BLaER1 treated with 17β-estradiol and CSF1 and Interleukin-3, amounts not matched to agents 10 nM and 100 nM (cell line): Measurements from ENCODE around the gene FNTB.
A peak's percentile ranks its signal among the peaks of the same experiment; 100 is the strongest.
"Not testable (repeated sequence)": the region's sequence is repeated elsewhere in the genome, so short reads cannot be mapped to it uniquely, and the experiment has no call there.

Source experiments
- H3K27ac ChIP-seq, 11 experiments: shearing (Covaris generic); formaldehyde crosslinking; 2 replicates each; pipeline ENCODE4 v1.8.1; 2022
- H3K27me3 ChIP-seq, 11 experiments: shearing (Covaris generic); formaldehyde crosslinking; 2 replicates each; pipeline ENCODE4 v1.8.1; 2022
- H3K36me3 ChIP-seq, 11 experiments: shearing (Covaris generic); formaldehyde crosslinking; 2 replicates each; pipeline ENCODE4 v1.8.1; 2022
- H3K4me1 ChIP-seq, 10 experiments: shearing (Covaris generic); formaldehyde crosslinking; 2 replicates each; pipeline ENCODE4 v1.8.1; 2022
- H3K4me2 ChIP-seq, 11 experiments: shearing (Covaris generic); formaldehyde crosslinking; 2 replicates each; pipeline ENCODE4 v1.8.1; 2022
- H3K4me3 ChIP-seq, 10 experiments: shearing (Covaris generic); formaldehyde crosslinking; 2 replicates each; pipeline ENCODE4 v1.8.1; 2022
- H3K9ac ChIP-seq, 11 experiments: shearing (Covaris generic); formaldehyde crosslinking; 2 replicates each; pipeline ENCODE4 v1.8.1; 2022
- H3K9me3 ChIP-seq, 11 experiments: shearing (Covaris generic); formaldehyde crosslinking; replicated peaks in 1 of 11; 2 replicates each; pipeline ENCODE4 v1.8.1; 2022
- H4K20me1 ChIP-seq, 11 experiments: shearing (Covaris generic); formaldehyde crosslinking; 2 replicates each; pipeline ENCODE4 v1.8.1; 2022
- Cebpa-rat ChIP-seq, 11 experiments: shearing (Covaris generic); IDR thresholded peaks; 2 replicates each; pipeline ENCODE4 v1.8.1; 2022

The FNTB gene

DNA sequence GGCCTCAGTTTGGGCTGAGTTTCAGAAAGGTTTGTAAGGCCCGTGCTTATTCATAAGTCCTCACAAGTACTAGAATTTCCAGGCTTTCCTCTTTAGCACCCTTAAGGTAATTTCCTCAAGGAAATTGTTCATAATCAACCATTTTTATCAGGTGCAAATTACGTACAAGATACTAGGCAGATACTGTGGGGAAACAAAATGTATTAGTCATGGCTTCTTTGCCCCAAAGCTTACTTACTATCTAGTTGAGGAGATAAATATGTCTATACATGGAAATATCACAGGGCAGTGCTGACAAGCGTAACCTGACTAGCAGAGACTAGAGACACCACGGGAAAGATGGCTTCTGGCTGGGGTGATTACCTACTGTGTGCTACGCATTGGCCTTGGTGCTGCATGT, 93.1 kb downstream of the FNTB start:
- Histone ChIP-seq H3K27me3 (no peaks in the 10 kb centered on the region), H3K4me3 (no peak overlapping the region), H3K4me1 (peaks cover 12 to 62% (median 18%) of the 10 kb centered on the region in 10 experiments), H3K27ac (peak overlapping the region in 1 of 11 experiments; percentile 8; a peak in 2 of 22 replicates), H3K9me3 (no peaks in the 10 kb centered on the region), H3K9ac (no peak overlapping the region), H4K20me1 (peaks cover 57 to 100% (median 93%) of the 10 kb centered on the region in 11 experiments; a peak in 20 of 22 replicates), H3K36me3 (peaks cover 90 to 100% (median 97%) of the 10 kb centered on the region in 11 experiments), H3K4me2 (no peak overlapping the region)
- no peak for TF ChIP-seq Cebpa-rat (IDR thresholded peaks at IDR 0.05)

DNA sequence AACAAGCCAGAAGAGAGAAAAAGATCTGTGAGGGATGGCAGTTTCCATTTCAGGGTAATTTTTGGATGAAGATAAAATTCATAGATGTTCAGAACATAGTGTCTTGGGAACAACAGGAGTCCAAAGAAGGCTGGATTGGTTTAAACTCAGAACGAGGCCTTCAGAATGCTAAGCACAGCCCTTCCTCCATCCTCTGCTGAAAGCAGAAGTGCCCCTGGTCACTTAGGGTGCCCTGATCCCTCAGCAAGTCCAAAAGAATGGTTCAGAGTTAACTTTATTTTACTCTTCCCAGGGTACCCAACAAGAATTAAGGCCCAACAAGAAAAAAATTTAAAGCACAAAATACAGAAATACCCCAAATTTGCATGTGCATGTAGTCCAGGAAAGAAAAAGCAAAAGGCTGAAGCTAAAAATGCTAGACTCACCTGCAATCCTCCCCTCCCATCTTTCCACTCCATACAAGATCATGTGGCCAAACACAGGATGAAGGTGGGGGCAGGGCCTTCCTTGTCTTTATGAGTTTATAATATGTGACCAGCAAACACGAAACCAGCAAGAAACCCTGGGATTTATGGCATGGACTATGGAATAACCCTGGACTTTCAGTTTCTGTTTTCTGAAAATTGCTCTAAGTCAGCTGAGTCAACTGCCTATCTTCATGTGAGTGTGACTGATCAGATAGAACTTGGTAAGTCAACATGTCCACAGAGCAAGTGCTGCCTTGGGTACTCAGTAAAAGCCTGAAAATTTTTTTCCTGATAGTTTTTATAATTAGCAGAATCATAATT, 94.5 kb downstream of the FNTB start:
- Histone ChIP-seq H3K4me1 (peaks cover 0 to 59% (median 6%) of the 10 kb centered on the region in 10 experiments; a peak in 11 of 20 replicates), H3K4me3 (no peak overlapping the region), H4K20me1 (peaks cover 57 to 100% (median 81%) of the 10 kb centered on the region in 11 experiments; a peak in 20 of 22 replicates), H3K27me3 (no peaks in the 10 kb centered on the region), H3K9ac (no peak overlapping the region), H3K27ac (no peak overlapping the region), H3K9me3 (peaks cover 7 to 8% (median 8%) of the 10 kb centered on the region in 11 experiments), H3K4me2 (peak overlapping the region in 2 of 11 experiments; percentile 40 to 73; a peak in 4 of 22 replicates), H3K36me3 (peaks cover 97 to 100% (median 99%) of the 10 kb centered on the region in 11 experiments)
- TF ChIP-seq Cebpa-rat (IDR thresholded peaks at IDR 0.05), result no peak

DNA sequence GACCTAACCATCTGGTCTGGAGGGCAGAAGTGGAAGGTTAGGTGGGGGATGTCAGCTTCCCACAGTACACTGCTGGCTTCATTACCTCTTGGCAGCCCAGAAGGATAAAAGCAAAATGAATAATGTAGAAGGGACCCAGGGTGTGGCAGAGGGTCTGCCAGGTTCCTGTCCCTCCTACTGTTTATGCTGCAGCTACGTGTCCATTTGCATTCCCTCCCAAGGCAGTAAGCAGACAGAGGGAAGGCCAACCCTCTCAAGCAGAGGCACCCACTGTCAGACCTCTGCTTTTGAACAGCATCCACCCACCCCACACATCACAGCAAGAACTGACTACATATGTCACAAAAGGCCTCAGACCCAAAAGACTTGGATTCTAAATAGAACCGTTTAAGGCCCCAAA, 96.2 kb downstream of the FNTB start:
- Histone ChIP-seq H4K20me1 (peaks cover 53 to 86% (median 71%) of the 10 kb centered on the region in 11 experiments; a peak in 20 of 22 replicates), H3K27me3 (no peaks in the 10 kb centered on the region), H3K9me3 (peaks cover 24 to 26% (median 26%) of the 10 kb centered on the region in 11 experiments), H3K9ac (no peak overlapping the region), H3K4me1 (peaks cover 0 to 51% (median 5%) of the 10 kb centered on the region in 10 experiments; a peak in 9 of 20 replicates), H3K36me3 (peaks cover 97 to 100% (median 99%) of the 10 kb centered on the region in 11 experiments), H3K27ac (no peak overlapping the region), H3K4me3 (no peak overlapping the region), H3K4me2 (no peak overlapping the region)
- no peak for TF ChIP-seq Cebpa-rat (IDR thresholded peaks at IDR 0.05)

DNA sequence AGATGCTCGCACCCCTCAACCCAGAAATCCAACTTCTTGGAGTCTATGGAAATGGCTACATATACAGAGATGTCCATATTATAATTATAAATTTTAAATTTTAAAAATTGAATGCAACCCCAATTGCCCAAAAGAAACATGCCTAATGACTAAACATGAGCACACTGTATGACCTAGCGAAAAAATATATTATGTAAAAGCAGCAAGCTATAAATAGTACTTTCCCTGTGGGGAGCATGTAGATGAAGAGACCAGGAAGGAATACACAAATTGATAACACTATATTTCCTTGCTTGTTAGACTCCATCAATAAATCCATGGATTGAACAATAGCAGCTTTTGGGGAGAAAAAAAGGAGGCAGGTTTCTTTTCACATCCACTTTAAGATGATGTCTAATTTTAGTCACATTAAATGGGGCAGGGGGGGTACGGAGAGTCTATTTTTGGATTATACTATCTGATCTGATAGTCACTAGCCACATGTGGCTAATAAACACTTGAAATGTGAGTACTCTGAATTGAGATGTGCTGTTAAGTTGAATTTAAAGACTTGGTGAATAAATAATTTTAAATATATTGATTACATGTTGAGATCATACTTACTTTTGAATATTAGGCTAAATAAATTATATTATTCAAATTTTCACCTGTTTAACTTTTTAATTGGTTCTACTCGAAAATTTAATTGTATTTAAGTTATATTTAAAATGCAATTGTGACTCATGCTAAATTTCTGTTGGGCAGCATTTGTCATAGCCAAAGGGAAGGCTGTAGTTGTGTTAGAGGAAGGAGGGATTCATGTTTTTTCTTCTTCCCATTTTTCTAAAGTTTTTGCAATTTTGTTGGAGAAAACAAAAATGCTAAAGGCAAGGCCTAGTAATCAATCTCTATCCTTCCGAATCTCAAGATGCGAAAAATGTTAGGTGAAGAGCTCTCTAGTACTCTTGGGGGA, 98.1 kb downstream of the FNTB start:
- Histone ChIP-seq H3K27me3 (no peaks in the 10 kb centered on the region), H3K27ac (0 out of 22 replicates have a peak overlapping the region, but pooled peaks of 1 of the 11 experiments have one; percentile 2), H3K4me1 (peaks cover 0 to 50% (median 5%) of the 10 kb centered on the region in 10 experiments; a peak in 8 of 20 replicates), H3K4me3 (no peak overlapping the region), H4K20me1 (peaks cover 38 to 75% (median 62%) of the 10 kb centered on the region in 11 experiments; a peak in 20 of 22 replicates), H3K36me3 (peaks cover 97 to 100% (median 99%) of the 10 kb centered on the region in 11 experiments), H3K4me2 (peak overlapping the region in 2 of 11 experiments; percentile 29 to 43; a peak in 3 of 22 replicates), H3K9me3 (peaks cover 43 to 45% (median 44%) of the 10 kb centered on the region in 11 experiments), H3K9ac (no peak overlapping the region)
- no peak for TF ChIP-seq Cebpa-rat (IDR thresholded peaks at IDR 0.05)

DNA sequence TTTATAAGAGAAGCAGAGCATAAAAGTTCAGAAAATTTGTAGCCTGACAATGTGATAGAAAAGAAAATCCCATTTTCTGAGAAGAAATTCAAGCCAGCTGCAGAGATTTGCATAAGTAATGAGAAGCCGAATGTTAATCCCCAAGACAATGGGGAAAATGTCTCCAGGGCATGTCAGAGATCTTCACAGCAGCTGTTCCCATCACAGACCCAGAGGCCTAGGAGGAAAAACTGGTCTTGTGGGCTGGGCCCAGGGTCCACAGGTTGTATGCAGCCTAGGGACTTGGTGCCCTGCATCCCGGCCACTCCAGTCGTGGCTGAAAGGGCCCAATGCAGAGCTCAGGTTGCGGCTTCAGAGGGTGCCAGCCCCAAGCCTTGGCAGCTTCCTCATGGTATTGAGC, 100.0 kb downstream of the FNTB start:
- Histone ChIP-seq H3K4me3 (0 out of 20 replicates have a peak overlapping the region, but pooled peaks of 1 of the 10 experiments have one; percentile 17), H3K4me1 (peaks cover 0 to 32% (median 4%) of the 10 kb centered on the region in 10 experiments; a peak in 8 of 20 replicates), H4K20me1 (peaks cover 23 to 75% (median 60%) of the 10 kb centered on the region in 11 experiments; a peak in 15 of 22 replicates), H3K36me3 (peaks cover 98 to 100% (median 99%) of the 10 kb centered on the region in 11 experiments), H3K9me3 (peaks cover 48 to 56% (median 52%) of the 10 kb centered on the region in 11 experiments)
- H3K4me2 ChIP-seq, H3K27ac ChIP-seq, H3K9ac ChIP-seq, H3K27me3 ChIP-seq: not testable (repeated sequence)

DNA sequence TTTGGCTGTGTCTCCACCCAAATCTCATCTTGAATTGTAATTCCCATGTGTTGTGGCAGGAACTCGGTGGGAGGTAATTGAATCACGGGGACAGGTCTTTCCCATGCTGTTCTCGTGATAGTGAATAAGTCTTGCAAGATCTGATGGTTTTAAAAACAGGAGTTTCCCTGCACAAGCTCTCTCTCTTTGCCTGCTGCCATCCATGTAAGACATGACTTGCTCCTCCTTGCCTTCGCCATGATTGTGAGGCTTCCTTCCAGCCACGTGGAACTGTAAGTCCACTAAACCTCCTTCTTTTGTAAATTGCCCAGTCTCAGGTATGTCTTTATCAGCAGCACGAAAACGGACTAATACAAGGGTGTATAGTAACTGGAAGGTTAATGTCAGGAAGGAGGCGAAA, 101.1 kb downstream of the FNTB start:
- H3K27ac ChIP-seq, H3K9ac ChIP-seq, H3K4me3 ChIP-seq, H3K4me2 ChIP-seq, H3K27me3 ChIP-seq: not testable (repeated sequence)
- peaks cover 18 to 75% (median 60%) of the 10 kb centered on the region in 11 experiments; a peak in 15 of 22 replicates for H4K20me1 ChIP-seq
- H3K36me3 ChIP-seq, result peaks cover 98 to 100% (median 99%) of the 10 kb centered on the region in 11 experiments
- peaks cover 0 to 23% (median 4%) of the 10 kb centered on the region in 10 experiments; a peak in 7 of 20 replicates for H3K4me1 ChIP-seq
- H3K9me3 ChIP-seq, result peaks cover 48 to 56% (median 52%) of the 10 kb centered on the region in 11 experiments

DNA sequence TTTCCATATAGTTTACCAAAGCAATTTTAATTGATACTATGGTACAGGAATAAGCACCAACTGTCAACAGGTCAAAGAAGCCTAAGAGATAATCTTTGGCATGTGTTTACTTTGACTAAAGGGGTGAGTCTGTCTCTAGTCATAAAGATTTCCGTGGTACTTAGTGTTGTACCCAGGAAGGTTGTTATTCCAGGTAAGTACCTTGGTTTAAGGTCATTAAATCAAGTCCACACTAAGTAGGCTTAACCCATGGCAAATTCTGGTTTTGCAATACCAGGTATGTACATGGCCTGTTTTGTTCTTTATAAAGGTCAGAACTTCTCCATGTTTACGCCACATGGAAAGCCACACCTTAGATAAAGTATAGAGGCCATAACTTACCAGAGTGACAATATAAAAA, 105.7 kb downstream of the FNTB start:
- Histone ChIP-seq H3K4me1 (peaks cover 13 to 21% (median 16%) of the 10 kb centered on the region in 10 experiments), H3K9ac (no peak overlapping the region), H3K4me3 (no peak overlapping the region), H4K20me1 (peaks cover 40 to 94% (median 79%) of the 10 kb centered on the region in 11 experiments; a peak in 20 of 22 replicates), H3K9me3 (peaks cover 28 to 38% (median 33%) of the 10 kb centered on the region in 11 experiments), H3K27ac (no peak overlapping the region), H3K27me3 (no peaks in the 10 kb centered on the region), H3K36me3 (peaks cover 99 to 100% (median 100%) of the 10 kb centered on the region in 11 experiments), H3K4me2 (no peak overlapping the region)
- no peak for TF ChIP-seq Cebpa-rat (IDR thresholded peaks at IDR 0.05)

DNA sequence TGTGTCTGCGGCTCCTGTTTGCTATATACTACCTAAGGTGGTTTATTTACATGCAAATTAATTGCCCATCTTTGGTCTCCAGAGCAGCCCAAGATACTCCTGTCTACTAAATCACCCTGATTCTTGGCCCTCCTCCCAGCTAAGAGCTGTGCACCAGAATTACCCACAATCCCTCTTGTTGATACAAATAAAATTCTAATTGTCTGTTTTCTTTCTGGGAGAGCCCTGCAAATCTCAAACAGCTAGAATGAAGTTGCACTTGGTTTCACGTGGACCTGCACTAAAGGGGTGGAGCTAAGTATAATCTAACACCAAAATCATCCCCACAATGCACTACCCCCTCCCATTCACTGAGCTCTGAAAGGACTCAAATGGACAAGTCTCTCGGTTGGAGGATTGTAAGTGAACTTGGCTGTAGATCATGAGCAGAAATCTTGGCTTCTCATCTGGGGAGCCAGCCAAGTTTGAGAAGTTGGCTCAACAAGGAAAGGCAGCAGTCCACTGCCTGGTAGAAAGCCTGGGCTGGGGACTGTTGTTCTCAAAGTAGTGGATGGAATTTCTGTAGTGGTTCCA, 109.0 kb downstream of the FNTB start:
- Histone ChIP-seq H3K4me1 (peaks cover 42 to 51% (median 49%) of the 10 kb centered on the region in 10 experiments), H3K27ac (peak overlapping the region in 4 of 11 experiments; percentile 5 to 27 (median 12); a peak in 3 of 22 replicates), H3K9me3 (peaks cover 0 to 4% (median 0%) of the 10 kb centered on the region in 11 experiments; a peak in 5 of 22 replicates), H3K4me2 (peak overlapping the region in 7 of 11 experiments; percentile 30 to 87 (median 84); a peak in 8 of 22 replicates), H3K4me3 (no peak overlapping the region), H3K36me3 (peaks cover 80 to 93% (median 85%) of the 10 kb centered on the region in 11 experiments), H4K20me1 (peaks cover 44 to 94% (median 76%) of the 10 kb centered on the region in 11 experiments; a peak in 20 of 22 replicates), H3K9ac (no peak overlapping the region), H3K27me3 (no peaks in the 10 kb centered on the region)
- no peak for TF ChIP-seq Cebpa-rat (IDR thresholded peaks at IDR 0.05)
